GM20000 (cell line): Measurements from ENCODE around the gene RAB6A.
"Not testable (repeated sequence)": the region's sequence is repeated elsewhere in the genome, so short reads cannot be mapped to it uniquely, and the experiment has no call there.

Source experiments
- DNase-seq: peaks from one replicate; pipeline ENCODE4 v3.0.0; 2012; ENCODE audit warnings: low spot score
- TF ChIP-seq, protein P1 (sequence below): IDR thresholded peaks from 2 replicates; pipeline ENCODE4 v1.5.1; 2012; ENCODE audit warnings: mild to moderate bottlenecking, control low read depth; ENCODE audit errors: extremely low read depth, missing control alignments

RAB6A gene

DNA sequence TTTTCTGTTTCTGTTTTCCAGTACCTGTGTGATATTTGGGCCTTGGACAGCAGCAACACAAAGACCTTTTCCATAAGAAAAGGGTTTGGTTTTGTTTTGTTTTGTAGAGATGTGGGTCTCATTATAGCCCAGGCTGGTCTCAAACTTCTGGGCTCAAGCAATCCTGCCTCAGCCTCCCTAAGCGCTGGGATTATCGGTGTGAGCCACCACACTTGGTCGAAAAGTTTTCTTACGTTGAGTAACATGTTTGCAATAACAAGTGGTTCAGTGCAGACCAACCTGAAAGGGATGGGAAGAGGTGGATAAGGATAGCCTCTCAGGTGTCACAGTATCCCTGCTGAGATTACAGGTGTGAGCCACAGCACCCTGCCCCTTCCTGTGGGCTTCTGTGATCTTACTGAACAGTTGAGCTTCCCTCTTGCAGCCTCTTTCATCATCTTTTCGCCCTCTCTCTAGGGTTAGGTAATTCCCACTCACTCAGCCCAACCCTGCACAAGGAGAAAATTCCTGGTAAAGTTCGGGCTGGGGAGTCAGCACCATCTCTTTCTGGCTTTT, 23.3 kb upstream of the RAB6A start:
- no peak for DNase-seq

DNA sequence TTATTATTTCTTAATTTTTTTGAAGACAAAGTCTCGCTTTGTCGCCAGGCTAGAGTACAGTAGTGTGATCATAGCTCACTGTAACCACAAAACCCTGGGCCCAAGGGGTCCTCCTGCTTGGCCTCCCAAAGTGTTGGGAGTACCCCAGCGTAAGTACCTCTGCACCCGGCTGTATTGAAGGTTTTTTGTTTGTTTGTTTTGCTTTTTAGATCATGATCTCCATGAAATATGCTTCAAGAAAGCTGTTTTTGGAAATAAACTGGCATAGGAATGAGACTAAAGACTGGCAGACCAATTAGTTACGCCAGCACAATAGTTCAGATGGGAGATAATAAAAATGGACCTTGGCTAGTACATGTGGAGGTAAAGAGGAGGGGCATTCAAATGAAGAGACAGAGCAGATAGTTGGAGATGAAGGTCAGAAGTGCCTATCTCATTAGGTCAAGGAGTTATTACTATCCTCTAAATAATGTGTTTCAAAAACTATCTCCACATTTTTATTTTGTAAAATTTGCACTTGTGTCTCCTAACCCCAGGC, 22.7 kb upstream of the RAB6A start:
- TF ChIP-seq, protein P1, sequence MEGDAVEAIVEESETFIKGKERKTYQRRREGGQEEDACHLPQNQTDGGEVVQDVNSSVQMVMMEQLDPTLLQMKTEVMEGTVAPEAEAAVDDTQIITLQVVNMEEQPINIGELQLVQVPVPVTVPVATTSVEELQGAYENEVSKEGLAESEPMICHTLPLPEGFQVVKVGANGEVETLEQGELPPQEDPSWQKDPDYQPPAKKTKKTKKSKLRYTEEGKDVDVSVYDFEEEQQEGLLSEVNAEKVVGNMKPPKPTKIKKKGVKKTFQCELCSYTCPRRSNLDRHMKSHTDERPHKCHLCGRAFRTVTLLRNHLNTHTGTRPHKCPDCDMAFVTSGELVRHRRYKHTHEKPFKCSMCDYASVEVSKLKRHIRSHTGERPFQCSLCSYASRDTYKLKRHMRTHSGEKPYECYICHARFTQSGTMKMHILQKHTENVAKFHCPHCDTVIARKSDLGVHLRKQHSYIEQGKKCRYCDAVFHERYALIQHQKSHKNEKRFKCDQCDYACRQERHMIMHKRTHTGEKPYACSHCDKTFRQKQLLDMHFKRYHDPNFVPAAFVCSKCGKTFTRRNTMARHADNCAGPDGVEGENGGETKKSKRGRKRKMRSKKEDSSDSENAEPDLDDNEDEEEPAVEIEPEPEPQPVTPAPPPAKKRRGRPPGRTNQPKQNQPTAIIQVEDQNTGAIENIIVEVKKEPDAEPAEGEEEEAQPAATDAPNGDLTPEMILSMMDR = no peak
- DNase-seq = no peak

More for the DNA sequence above, 23.3 kb upstream of the RAB6A start:
- TF ChIP-seq, protein P1 = no peak

DNA sequence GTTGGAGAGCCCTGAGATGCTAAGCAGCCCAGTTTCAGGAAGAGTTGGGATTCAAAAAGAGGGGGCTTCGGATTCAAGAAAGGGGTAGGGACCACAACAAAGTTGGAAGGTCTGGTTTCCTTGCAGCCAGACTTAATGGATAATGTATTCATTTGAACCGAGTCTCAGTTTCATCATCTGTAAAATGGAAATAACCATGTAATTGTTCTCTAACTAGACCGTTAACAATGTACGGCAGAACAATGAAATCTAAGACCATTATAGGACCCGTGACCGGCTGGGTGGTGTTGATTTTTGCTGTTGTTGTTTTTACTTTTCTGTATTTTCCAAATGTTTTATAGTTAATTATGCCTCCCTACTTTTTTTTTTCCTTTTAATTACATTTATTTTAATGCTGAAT, 20.4 kb upstream of the RAB6A start:
- DNase-seq = no peak
- TF ChIP-seq, protein P1 = no peak

GRCh38 chr11:73779084-73779902, 18.4 kb upstream of the RAB6A start:
- TF ChIP-seq, protein P1 = no peak
- peak; percentile 96 for DNase-seq

DNA sequence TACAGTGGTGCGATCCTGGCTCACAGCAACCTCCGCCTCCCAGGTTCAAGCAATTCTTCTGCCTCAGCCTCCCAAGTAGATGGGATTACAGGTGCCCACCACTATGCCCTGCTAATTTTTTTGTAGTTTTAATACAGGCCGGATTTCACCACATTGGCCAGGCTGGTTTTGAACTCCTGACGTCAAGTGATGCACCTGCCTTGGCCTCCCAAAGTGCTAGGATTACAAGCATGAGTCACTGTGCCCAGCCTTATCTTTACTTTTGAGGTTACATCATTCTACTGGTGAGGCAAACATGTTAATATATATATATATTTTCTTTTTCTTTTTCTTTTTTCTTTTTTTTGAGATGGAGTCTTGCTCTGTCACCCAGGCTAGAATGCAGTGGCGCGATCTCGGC, 9.9 kb upstream of the RAB6A start:
- not testable (repeated sequence) for DNase-seq

GRCh38 chr11:73766763-73767162, 5.9 kb upstream of the RAB6A start:
- DNase-seq = no peak
- TF ChIP-seq, protein P1 = no peak

- TF ChIP-seq, protein P1 = no peak
- no peak for DNase-seq
Measured at GRCh38 chr11:73762732-73763131, 1.9 kb upstream of the RAB6A start.

DNA sequence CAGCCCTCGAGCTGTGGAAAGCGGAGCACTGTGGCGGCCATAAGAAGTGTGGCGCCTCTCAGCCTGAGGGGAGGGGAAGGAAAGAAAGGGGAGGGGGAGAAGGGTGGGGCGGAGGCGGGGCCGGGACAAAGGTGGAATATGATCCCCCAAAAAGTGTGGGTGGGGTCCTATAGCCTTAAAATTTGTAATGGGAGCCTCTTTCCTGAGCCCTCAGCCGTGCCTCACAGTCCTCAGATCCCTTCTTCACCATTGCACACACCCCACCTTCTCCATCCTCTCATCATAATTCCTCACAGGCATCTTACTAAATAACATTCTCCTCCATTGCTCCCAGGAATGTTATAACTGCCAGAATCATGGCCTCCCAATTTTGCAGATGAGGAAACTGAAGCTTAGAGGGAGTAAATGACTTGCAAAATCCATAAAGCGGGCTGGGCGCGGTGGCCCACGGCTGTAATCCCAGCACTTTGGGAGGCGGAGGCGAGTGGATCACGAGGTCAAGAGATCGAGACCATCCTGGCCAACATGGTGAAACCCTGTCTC, 600 bp upstream of the RAB6A start:
- TF ChIP-seq, protein P1 = no peak

More for the DNA sequence above, 600 bp upstream of the RAB6A start:
- DNase-seq = no peak
